NCI-H1105 (cell line): Measurements from ENCODE around the gene CFAP70.
A peak's percentile ranks its signal among the peaks of the same experiment; 100 is the strongest.
"Not testable (repeated sequence)": the region's sequence is repeated elsewhere in the genome, so short reads cannot be mapped to it uniquely, and the experiment has no call there.

Source experiments
- DNase-seq: peaks from one replicate; lab custom pipeline; 2025; lab: John Stamatoyannopoulos, UW

Gene CFAP70

GRCh38 chr10:73358331-73359279, at the start of gene CFAP70:
CFAP70 (minus strand) TSS chr10:73358864; CDS start chr10:73354796, 4,068 bp downstream.
- peak; percentile 92 for DNase-seq

- DNase-seq, result no peak
Measured at GRCh38 chr10:73408061-73408460, 49.4 kb upstream of the CFAP70 start.

- DNase-seq, result no peak
Measured at GRCh38 chr10:73407495-73407894, 48.8 kb upstream of the CFAP70 start.

- no peak for DNase-seq
Measured at GRCh38 chr10:73406846-73407245, 48.2 kb upstream of the CFAP70 start.

- DNase-seq, result no peak
Measured at GRCh38 chr10:73405556-73405955, 46.9 kb upstream of the CFAP70 start.

- DNase-seq, result no peak
Measured at GRCh38 chr10:73404690-73405089, 46.0 kb upstream of the CFAP70 start.

- DNase-seq, result no peak
Measured at GRCh38 chr10:73401636-73402035, 43.0 kb upstream of the CFAP70 start.

- no peak for DNase-seq
Measured at GRCh38 chr10:73399063-73399462, 40.4 kb upstream of the CFAP70 start.

- DNase-seq, result no peak
Measured at GRCh38 chr10:73398024-73398423, 39.4 kb upstream of the CFAP70 start.

- DNase-seq, result not testable (repeated sequence)
Measured at GRCh38 chr10:73394325-73394724, 35.7 kb upstream of the CFAP70 start.

GRCh38 chr10:73388228-73388627, 29.6 kb upstream of the CFAP70 start:
- no peak for DNase-seq

GRCh38 chr10:73386583-73386982, 27.9 kb upstream of the CFAP70 start:
- DNase-seq, result no peak

GRCh38 chr10:73379064-73379748, 20.5 kb upstream of the CFAP70 start:
- no peak for DNase-seq

GRCh38 chr10:73376679-73377078, 18.0 kb upstream of the CFAP70 start:
- DNase-seq, result no peak

- DNase-seq, result no peak
Measured at GRCh38 chr10:73368238-73368637, 9.6 kb upstream of the CFAP70 start.

- no peak for DNase-seq
Measured at GRCh38 chr10:73366381-73367298, 8.0 kb upstream of the CFAP70 start.

- DNase-seq, result no peak
Measured at GRCh38 chr10:73364964-73365363, 6.3 kb upstream of the CFAP70 start.

GRCh38 chr10:73359492-73359891, 828 bp upstream of the CFAP70 start:
- DNase-seq, result peak; percentile 4

- no peak for DNase-seq
Measured at GRCh38 chr10:73357821-73358220, 843 bp downstream of the CFAP70 start.

- DNase-seq, result no peak
Measured at GRCh38 chr10:73357166-73357565, 1.5 kb downstream of the CFAP70 start.

GRCh38 chr10:73344269-73344668, 14.4 kb downstream of the CFAP70 start:
- no peak for DNase-seq

GRCh38 chr10:73340121-73340520, 18.5 kb downstream of the CFAP70 start:
- no peak for DNase-seq
